Esophagus muscularis mucosa (tissue), 4 donors: ENCODE results near the gene PRPF6. TPM values are rescaled to one million over a fixed set of nuclear protein-coding genes. Genes with fewer than 3 reads are reported as not detected.

ENCODE experiments used
- DNase-seq: peaks from one replicate; pipeline ENCODE4 v3.0.0-alpha.2; 2017; ENCODE audit errors: extremely low spot score
- H3K27ac ChIP-seq, 4 donors: fragments of 200-600 bp; sonication (generic); replicated peaks in 1 of 4; 1 replicate in 3 of 4; 2 replicates in 1 of 4; pipeline ENCODE4 v1.5.1; 2016 to 2019; ENCODE audit warnings: mild to moderate bottlenecking in 1 of 4
- H3K27me3 ChIP-seq, 4 donors: fragments of 200-600 bp; sonication (generic); one replicate each; pipeline versions ENCODE4 v1.5.1 to v1.6.0; 2016 to 2019
- H3K36me3 ChIP-seq, 4 donors: fragments of 200-600 bp; sonication (generic); one replicate each; pipeline ENCODE4 v1.5.1; 2016 to 2019
- H3K4me1 ChIP-seq, 4 donors: fragments of 200-600 bp; sonication (generic); one replicate each; pipeline ENCODE4 v1.5.1; 2016 to 2019
- H3K4me3 ChIP-seq, 4 donors: fragments of 200-600 bp; sonication (generic); 1 replicate in 2 of 4; 2 replicates in 2 of 4; pipeline ENCODE4 v1.5.1; 2016 to 2019; ENCODE audit warnings: mild to moderate bottlenecking in 4 of 4, moderate library complexity in 1 of 4
- H3K9me3 ChIP-seq, 4 donors: fragments of 200-600 bp; sonication (generic); 1 replicate in 3 of 4; 2 replicates in 1 of 4; pipeline ENCODE4 v1.5.1; 2016 to 2019
- EP300 ChIP-seq: sonication (generic); formaldehyde crosslinking; IDR thresholded peaks from one replicate; pipeline ENCODE4 v1.6.1; 2017; ENCODE audit warnings: antibody characterized with exemption
- POLR2A ChIP-seq: fragments of 450-650 bp; IDR thresholded peaks from one replicate; pipeline ENCODE4 v1.6.1; 2017; ENCODE audit warnings: antibody characterized with exemption, moderate library complexity, mild to moderate bottlenecking, low read depth
- POLR2AphosphoS5 ChIP-seq, 2 donors: sonication (generic); formaldehyde crosslinking; IDR thresholded peaks; one replicate each; pipeline ENCODE4 v1.6.1; 2017; ENCODE audit warnings: antibody characterized with exemption in 2 of 2
- WGBS: methylation state at CpG from one replicate; pipeline ENCODE4 v1.1.5; 2018; 5-methylcytosine and 5-hydroxymethylcytosine counted together
- intact Hi-C: fragments of 100-400 bp; cut with DNase I; formaldehyde crosslinking; loops from one replicate; pipeline ENCODE4 v1.15.1; 2023
- total RNA-seq, 4 donors: library from RNA; depleted of rRNA; stranded (reverse); fragments of >200 nt; gene quantifications; one replicate each; pipeline versions ENCODE4 v1.1.0 to v1.2.1, GENCODE V29; 2016
- TF ChIP-seq, protein P1 (sequence below), 3 experiments: fragments of 200-600 bp in 2 of 3; fragments of 450-650 bp in 1 of 3; sonication (generic) in 2 of 3; IDR thresholded peaks; one replicate each; pipeline ENCODE4 v1.5.1; 2017 to 2019; ENCODE audit warnings: antibody characterized with exemption in 3 of 3, mild to moderate bottlenecking in 2 of 3, moderate library complexity in 1 of 3

Gene PRPF6
- total RNA-seq, 4 donors from 2014 or later = 46.1 to 64.9 (median 58.7) TPM

DNA sequence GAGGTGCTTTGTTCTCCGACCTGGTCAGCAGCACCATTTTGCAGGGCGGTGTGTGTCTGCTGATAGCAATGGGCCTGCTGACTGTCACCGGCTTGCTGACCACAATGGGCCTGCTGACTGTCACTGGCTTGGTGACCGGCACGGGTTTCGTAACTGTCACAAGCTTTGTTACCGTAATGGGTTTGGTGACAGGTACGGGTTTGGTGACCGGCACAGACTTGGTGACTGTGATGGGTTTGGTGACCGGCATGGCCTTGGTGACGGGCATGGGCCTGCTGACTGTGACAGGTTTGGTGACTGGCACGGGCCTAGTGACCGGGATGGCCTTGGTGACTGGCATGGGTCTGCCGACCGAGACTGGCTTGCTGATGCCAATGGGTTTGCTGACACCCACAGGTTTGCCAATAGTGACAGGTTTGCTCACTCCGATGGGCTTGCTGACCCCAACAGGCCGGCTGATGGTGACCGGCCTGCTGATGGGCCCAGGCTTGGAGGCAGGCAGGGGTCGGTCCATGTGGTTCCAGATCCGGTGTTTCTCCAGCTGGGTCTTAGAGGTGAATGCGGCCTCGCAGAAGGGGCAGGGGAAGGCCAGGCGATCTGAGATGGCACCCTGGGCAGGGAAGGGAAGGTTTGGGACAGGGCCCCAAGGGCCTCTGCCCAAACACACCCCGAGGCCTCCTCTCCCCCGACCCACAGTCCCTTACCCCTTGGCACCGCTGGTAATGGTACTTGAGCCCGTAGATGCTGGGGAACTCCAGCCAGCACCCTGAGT lies 14.6 kb upstream of the PRPF6 start:
- peaks cover 16 to 29% (median 20%) of the 10 kb centered on the region in 4 donors for H3K4me1 ChIP-seq
- H3K9me3 ChIP-seq = no peaks in the 10 kb centered on the region
- no peak for DNase-seq
- TF ChIP-seq EP300 = no peak
- TF ChIP-seq POLR2A = no peak
- TF ChIP-seq, protein P1, sequence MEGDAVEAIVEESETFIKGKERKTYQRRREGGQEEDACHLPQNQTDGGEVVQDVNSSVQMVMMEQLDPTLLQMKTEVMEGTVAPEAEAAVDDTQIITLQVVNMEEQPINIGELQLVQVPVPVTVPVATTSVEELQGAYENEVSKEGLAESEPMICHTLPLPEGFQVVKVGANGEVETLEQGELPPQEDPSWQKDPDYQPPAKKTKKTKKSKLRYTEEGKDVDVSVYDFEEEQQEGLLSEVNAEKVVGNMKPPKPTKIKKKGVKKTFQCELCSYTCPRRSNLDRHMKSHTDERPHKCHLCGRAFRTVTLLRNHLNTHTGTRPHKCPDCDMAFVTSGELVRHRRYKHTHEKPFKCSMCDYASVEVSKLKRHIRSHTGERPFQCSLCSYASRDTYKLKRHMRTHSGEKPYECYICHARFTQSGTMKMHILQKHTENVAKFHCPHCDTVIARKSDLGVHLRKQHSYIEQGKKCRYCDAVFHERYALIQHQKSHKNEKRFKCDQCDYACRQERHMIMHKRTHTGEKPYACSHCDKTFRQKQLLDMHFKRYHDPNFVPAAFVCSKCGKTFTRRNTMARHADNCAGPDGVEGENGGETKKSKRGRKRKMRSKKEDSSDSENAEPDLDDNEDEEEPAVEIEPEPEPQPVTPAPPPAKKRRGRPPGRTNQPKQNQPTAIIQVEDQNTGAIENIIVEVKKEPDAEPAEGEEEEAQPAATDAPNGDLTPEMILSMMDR (IDR thresholded peaks at IDR 0.05) = no peak
- no peak for TF ChIP-seq POLR2AphosphoS5 (IDR thresholded peaks at IDR 0.05)
- H3K4me3 ChIP-seq = no peak overlapping the region
- intact Hi-C loops = no loop called here
- H3K36me3 ChIP-seq = peaks cover 23 to 57% (median 53%) of the 10 kb centered on the region in 4 donors
- WGBS = 94% methylated on average over 20 of the region's 27 CpGs
- no peak overlapping the region for H3K27ac ChIP-seq
- no peaks in the 10 kb centered on the region for H3K27me3 ChIP-seq

DNA sequence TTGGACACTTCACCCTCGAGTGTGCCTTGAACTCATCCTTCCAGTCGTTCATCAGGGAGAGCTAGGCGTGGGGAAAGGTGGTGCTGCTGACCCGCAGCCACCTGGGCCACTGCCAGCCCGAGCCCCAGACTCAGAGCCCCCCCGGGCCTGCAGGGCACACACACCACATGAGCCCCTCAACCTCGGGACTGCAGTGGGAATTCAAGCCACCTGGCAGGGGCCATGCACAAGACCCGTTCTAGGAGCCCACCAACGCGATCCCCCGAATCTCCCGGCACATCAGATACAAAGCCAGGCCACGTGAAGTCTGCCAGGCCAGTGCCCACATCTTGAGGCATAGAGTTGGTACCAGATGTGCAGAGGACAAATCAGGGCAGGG lies 14.0 kb upstream of the PRPF6 start:
- Histone ChIP-seq H3K27me3 (no peaks in the 10 kb centered on the region), H3K36me3 (peaks cover 17 to 51% (median 47%) of the 10 kb centered on the region in 4 donors), H3K4me1 (peaks cover 20 to 34% (median 21%) of the 10 kb centered on the region in 4 donors), H3K4me3 (no peak overlapping the region), H3K27ac (no peak overlapping the region), H3K9me3 (no peaks in the 10 kb centered on the region)
- no peak for TF ChIP-seq POLR2AphosphoS5 (IDR thresholded peaks at IDR 0.05)
- TF ChIP-seq, protein P1 (IDR thresholded peaks at IDR 0.05) = no peak
- TF ChIP-seq POLR2A = no peak
- no peak for TF ChIP-seq EP300
- intact Hi-C loops = no loop called here
- 92% methylated on average over 11 of the region's 13 CpGs for WGBS
- DNase-seq = no peak

DNA sequence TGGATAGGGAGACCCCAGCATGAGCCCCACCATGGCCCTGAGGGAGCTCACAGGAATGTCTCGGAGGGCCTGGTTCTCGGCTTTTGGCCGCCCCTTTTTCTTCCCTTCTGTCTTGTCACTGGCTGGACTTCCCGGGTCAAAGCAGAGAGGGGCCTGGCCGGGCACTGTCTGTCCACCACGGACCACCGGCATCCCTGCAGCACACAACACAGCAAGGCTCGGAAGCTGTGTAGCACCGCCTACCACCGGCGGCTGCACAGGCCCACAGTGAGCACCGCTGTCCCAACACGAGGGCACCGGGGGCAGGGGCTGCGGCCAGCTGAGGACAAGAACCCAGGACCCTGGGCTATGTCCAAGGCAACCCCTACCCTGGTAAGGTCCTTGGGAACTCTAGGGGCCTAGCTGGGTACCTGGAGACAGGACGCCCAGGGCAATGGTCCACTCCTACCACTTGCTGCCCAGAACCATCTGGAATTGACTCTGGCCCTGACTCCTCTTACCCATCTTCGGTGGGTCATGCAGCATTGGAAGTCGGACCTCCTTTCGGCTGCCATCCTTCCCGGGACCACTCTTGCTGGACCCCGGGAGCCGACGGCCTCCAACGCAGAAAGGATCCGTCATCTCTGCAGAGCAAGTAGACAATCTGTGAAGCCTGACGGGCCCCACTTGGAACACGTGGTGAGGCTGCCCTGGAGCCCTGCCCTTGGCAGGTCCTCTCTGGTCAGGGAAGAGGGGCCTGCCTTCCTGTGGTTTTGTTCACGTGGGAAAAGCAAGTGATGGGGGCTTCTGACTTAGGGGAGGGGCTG lies 13.4 kb upstream of the PRPF6 start:
- Histone ChIP-seq H3K9me3 (no peaks in the 10 kb centered on the region), H3K27ac (peak overlapping the region in 1 of 4 donors; percentile 70), H3K4me1 (peaks cover 20 to 38% (median 21%) of the 10 kb centered on the region in 4 donors), H3K36me3 (peaks cover 13 to 45% (median 41%) of the 10 kb centered on the region in 4 donors), H3K27me3 (no peaks in the 10 kb centered on the region), H3K4me3 (no peak overlapping the region)
- TF ChIP-seq, protein P1 (IDR thresholded peaks at IDR 0.05) = no peak
- TF ChIP-seq EP300 (no peak), POLR2A (no peak), POLR2AphosphoS5 (IDR thresholded peaks at IDR 0.05) (no peak)
- DNase-seq = no peak
- intact Hi-C loops = no loop called here
- 92% methylated on average over 22 of the region's 28 CpGs for WGBS

DNA sequence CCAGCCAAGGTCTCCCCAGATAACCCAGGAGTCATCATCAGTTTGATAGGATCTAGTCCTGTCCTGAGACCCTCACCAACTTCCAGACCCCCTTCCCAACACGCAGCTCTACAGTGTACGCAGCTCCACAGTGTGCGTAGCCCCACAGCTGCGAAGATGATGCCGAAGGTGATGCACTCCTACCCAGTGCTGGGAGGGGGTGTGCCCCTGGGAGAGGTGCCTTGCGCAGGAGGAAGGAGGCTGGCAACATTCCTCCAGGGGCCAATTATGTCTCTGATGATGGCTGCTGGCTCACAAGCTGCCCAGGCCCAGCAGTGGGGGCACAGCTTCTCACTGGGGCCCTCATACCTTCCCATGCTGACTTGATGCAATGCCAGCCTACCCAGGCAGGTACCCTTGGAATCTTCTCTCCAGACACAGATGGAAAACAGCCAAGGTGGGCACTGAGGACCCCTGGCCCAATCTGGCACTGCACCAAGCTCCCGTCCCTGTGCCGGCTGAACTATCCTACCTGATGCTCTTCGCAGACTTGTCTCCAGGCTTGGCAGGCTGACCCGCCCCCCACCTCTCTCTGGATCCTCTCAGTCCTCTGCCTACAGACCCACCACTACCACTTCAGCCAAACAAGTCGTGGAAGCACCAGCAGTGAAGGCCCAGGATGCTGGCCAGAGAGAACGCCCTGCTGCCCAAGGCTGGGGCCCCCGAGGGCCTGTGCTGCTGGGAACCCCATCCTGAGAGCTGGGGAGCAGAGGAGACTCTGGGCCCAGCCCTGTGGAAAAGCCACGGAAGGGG lies 12.6 kb upstream of the PRPF6 start:
- peak overlapping the region; percentile 70 to 78 (median 76) for H3K27ac ChIP-seq
- peak overlapping the region; percentile 62 to 86 (median 71) for H3K4me3 ChIP-seq
- no peak for DNase-seq

More for the DNA sequence above, 12.6 kb upstream of the PRPF6 start:
- TF ChIP-seq POLR2A (no peak), POLR2AphosphoS5 (IDR thresholded peaks at IDR 0.05) (no peak)
- TF ChIP-seq, protein P1 (IDR thresholded peaks at IDR 0.05) = no peak
- 80% methylated on average over 14 of the region's 14 CpGs for WGBS
- no peaks in the 10 kb centered on the region for H3K27me3 ChIP-seq
- intact Hi-C loops = no loop called here
- H3K9me3 ChIP-seq = no peaks in the 10 kb centered on the region
- H3K4me1 ChIP-seq = peaks cover 20 to 43% (median 22%) of the 10 kb centered on the region in 4 donors
- peaks cover 7 to 37% (median 33%) of the 10 kb centered on the region in 4 donors for H3K36me3 ChIP-seq
